NCI-H2171 treated with DMSO at 0.1 percent for 48 hours (cell line): ENCODE data around the gene HIVEP2.
A peak's percentile ranks its signal among the peaks of the same experiment; 100 is the strongest.

Source experiments
- DNase-seq: peaks from one replicate; lab custom pipeline; 2025; lab: John Stamatoyannopoulos, UW

HIVEP2 gene

GRCh38 chr6:142735204-142735603 lies 209.8 kb downstream of the HIVEP2 start:
- peak; percentile 97 for DNase-seq

GRCh38 chr6:142732790-142733189 lies 212.2 kb downstream of the HIVEP2 start:
- peak; percentile 7 for DNase-seq

GRCh38 chr6:142731611-142732010 lies 213.4 kb downstream of the HIVEP2 start:
- no peak for DNase-seq

DNA sequence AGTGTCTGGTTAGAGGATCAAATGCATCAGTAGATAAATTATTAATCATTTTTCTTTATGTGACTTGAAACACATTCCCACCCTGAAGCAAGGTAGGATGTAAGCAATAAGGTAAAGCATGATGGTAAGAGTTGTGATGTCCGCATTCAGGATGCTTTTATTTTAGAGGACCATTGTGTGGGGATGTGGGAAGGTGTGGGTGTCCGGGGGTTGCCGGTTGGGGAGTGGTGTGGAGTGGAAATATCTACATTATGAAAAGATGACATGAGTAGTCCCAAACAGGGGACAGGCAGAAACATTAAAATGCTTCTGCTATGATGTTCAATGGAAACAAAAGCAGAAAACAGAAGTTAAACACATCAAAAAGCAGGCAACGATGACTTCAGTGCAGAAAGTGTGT lies 215.4 kb downstream of the HIVEP2 start:
- no peak for DNase-seq

DNA sequence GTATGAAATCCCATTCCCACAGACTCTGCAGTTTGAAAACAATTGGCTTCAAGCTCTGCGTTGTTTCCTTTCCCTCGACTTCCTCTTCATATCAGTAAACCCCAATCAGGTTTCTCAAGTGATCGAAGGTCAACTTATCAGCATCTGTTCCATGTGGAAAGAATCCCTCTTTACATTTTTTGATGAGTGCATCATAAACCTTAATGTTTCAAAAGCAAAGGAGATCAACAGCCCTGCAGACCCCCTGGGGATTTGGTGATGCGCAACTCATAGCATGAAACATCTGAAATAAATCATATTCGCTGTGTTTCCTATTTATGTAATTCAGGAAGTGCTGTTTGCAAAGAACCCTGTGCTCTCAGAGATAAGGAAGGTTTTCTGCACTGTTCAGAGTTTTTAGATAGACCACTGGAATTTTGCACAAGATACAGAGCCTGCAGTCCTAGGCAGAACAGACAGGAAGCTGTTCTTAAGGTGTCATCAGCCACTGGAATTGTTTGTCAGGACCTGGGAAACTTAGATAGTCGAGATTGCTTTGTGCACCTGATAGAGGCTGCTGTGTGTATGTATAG lies 216.0 kb downstream of the HIVEP2 start:
- DNase-seq = peak; percentile 29

DNA sequence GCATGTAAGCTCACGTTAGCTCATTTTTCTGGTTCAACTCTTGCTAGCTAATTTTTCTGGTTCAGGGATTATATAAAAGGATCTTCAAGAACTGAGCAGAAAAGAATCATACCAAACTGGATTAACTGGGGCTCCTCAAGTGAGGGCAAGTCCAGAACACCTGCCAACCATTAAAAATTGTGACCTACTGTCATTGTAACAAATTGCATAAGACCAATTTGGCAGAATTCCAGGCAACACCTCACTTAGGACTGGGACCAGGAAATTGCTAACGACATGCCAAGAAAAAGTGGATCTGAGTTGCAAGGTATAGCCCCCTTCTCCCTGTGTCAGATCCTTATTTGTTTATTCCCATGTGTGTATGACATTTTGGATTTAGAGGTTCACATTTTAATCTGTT lies 216.6 kb downstream of the HIVEP2 start:
- peak; percentile 87 for DNase-seq

- no peak for DNase-seq
Measured at GRCh38 chr6:142726616-142727015, 218.4 kb downstream of the HIVEP2 start.

DNA sequence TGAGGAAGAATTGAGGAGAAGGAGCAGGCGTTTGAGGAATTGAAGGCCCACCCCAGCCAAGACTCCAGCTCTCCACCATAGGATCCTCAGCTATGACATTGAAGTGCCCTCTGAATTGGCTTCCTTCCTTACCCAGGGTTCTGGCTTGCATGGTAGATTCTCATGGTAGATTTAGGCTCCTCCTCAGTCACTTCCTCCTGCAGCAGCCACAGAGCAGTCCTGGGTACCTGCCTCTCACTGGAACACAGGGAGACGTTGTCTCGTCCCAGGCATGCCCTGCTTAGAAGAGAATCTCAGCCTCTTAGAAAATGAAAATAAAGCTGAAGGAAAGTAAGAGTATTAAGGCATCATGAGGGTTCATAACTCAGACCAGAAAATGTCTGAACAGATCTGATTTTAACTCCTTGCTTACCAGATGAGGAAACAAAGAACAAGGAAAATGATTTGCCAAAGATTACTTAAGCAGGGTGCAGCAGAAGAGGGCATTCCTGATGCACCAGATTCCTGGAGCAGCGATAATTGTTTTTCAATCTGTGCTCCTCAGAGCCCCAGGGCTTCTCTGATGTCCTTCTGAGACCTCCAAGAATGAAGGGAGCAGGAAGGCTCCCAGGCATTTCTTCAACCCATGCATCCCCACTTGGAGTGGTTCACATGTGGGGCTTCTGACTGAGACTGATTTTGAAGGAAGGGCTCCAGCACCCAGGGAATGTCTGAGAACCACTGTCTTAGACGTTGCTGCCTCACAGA lies 219.8 kb downstream of the HIVEP2 start:
- no peak for DNase-seq

DNA sequence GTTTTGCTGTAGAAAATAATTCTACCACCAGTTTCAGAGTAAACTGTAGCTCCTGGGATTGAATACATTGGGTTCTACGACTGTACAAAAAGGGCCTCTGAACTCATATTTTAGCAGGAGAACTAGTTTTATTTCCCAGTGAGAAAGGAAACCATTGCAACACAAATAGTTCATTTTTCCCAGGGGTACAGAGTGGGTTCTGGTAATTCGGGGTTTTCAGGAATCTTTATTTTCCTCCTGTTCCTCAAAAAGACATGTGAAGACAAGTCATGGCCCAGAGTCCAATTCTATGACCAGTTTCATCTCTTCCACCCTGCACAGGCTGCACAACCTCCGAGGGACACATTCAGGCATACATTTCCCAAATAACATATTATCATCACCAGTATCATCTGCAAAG lies 222.1 kb downstream of the HIVEP2 start:
- no peak for DNase-seq

DNA sequence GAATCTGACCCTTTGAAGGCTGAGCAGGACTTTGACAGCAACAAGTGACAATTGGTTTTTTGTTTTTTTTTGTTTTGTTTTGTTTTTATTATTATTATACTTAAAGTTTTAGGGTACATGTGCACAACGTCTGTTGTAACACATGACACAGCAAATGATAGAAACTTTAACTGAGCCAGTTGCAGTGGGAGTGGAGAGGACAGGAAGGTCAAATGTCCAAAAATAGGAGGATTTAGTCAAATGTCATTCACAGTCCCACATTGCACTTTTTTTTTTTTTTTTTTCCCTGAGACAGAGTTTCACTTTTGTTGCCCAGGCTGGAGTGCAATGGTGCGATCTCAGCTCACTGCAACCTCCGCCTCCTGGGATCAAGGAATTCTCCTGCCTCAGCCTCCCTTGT lies 223.0 kb downstream of the HIVEP2 start:
- DNase-seq = no peak

DNA sequence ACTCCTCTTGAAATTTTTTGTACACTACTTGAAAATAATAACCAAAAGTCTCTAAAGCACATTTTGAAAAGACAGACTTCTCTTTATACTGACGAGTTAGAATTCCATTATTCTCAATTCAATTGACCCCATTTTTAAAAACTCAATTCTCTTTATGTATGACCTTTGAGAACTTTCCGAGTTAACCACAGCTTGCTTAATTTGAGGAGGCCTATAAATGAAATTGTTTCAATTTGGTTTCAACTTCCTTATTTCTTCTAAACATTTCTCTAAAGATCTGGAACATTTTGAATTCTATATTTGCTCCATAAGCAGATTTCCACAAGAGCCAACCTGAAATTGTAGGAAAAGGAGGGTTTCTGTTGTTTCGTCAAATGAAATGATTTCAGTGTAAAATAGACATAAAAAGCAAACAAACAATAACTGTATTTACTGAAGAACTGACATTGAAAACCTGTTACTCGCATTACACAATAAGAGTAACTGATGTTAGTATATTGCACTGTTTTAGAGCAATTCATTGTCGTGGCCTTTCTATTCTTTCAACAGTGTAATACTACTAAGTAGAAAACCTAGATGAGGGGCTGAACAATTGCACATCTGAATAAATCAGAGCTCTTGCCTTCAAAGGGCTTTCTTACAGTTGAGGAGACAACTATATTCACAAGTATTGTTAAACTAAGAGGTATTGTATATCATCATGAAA lies 223.6 kb downstream of the HIVEP2 start:
- DNase-seq = no peak

- no peak for DNase-seq
Measured at GRCh38 chr6:142718667-142719191, 226.2 kb downstream of the HIVEP2 start.

DNA sequence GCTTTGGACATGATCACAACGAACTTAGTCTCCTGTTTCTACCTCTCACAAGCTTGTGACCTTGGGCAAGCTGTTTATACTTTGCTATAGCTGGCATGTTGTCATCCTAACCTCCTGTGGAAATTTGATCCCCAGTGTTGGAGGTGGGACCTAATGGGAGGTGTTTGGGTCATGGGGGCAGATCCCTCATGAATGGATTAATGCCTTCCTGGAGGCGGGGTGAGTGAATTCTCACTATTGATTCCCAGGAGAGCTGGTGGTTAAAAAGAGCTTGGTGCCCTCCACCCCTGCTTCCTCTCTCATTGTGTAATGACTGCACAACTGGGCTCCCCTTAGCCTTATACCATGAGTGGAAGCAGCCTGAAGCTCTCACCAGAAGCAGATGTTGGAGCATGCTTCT lies 228.9 kb downstream of the HIVEP2 start:
- peak; percentile 72 for DNase-seq

- DNase-seq = no peak
Measured at GRCh38 chr6:142714951-142715785, 229.8 kb downstream of the HIVEP2 start.

DNA sequence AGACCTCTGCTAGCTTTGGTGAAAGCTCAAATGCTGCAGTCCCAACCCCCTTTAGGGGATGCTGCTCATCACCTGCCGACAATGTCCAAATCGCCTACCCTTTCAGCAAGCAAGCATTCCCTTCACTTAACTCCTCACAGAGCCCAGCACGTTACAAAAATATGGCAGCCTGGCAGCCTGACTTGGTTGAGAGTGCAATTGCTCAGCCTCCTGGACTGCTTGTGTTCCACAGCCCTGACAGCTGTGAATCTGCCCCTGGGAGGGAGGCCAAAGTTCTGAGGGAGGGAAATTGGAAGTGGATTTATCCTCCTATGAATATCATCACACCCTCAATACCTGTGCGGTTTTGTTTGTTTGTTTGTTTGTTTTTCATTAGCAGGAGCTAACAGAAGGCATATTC lies 231.0 kb downstream of the HIVEP2 start:
- no peak for DNase-seq

GRCh38 chr6:142712231-142712630 lies 232.7 kb downstream of the HIVEP2 start:
- DNase-seq = no peak

GRCh38 chr6:142708651-142709050 lies 236.3 kb downstream of the HIVEP2 start:
- no peak for DNase-seq

- no peak for DNase-seq
Measured at GRCh38 chr6:142707255-142707654, 237.7 kb downstream of the HIVEP2 start.

DNA sequence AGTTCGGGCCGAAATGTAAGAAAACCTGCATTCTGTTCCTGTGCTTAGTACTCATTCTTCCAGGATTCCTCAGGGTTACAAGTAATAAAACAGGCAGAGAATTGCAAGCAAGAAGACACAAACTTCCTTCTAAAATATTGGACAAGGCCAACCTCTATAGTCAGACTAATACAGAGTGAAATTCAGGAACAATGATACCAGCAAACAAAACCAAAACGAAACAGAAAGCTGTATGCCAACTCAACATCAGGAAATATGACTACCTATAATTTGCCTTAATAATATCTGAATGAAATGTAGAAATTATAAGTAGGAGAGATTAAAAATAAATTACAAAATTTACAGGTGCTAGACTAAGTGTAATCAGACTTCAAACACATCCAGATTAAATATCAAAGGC lies 238.8 kb downstream of the HIVEP2 start:
- DNase-seq = no peak

GRCh38 chr6:142705054-142705453 lies 239.9 kb downstream of the HIVEP2 start:
- no peak for DNase-seq

- no peak for DNase-seq
Measured at GRCh38 chr6:142702501-142703460, 242.2 kb downstream of the HIVEP2 start.
